ENCODE measurements around the gene TBRG4.

TBRG4 gene

GRCh38 chr7:45107356-45107755 lies 4.1 kb downstream of the TBRG4 start:
- Histone ChIP-seq H3K4me3 (ENCODE audit: low read depth, low read length) (no peak overlapping the region), H3K27me3 (no peaks in the 10 kb centered on the region), H3K4me1 (no peaks in the 10 kb centered on the region), H3K36me3 (peaks cover 74% of the 10 kb centered on the region), H3K9me3 (no peaks in the 10 kb centered on the region)
- DNase-seq: no peak
- TF ChIP-seq CTCF (IDR thresholded peaks at IDR 0.05; ENCODE audit: low read depth, low read length): no peak

GRCh38 chr7:45106820-45107219 lies 4.7 kb downstream of the TBRG4 start:
- H3K4me3 ChIP-seq (ENCODE audit: low read depth, low read length): no peak overlapping the region
- peaks cover 79% of the 10 kb centered on the region for H3K36me3 ChIP-seq
- H3K9me3 ChIP-seq: no peaks in the 10 kb centered on the region
- H3K4me1 ChIP-seq: no peaks in the 10 kb centered on the region
- no peak for TF ChIP-seq CTCF (IDR thresholded peaks at IDR 0.05; ENCODE audit: low read depth, low read length)
- DNase-seq: no peak
- H3K27me3 ChIP-seq: no peaks in the 10 kb centered on the region

- Histone ChIP-seq H3K4me3 (ENCODE audit: low read depth, low read length) (no peak overlapping the region), H3K27me3 (no peaks in the 10 kb centered on the region), H3K36me3 (peaks cover 90% of the 10 kb centered on the region), H3K4me1 (no peaks in the 10 kb centered on the region), H3K9me3 (no peaks in the 10 kb centered on the region)
- no peak for DNase-seq
- no peak for TF ChIP-seq CTCF (IDR thresholded peaks at IDR 0.05; ENCODE audit: low read depth, low read length)
These were observed 5.8 kb downstream of the TBRG4 start for GRCh38 chr7:45105588-45106188.

GRCh38 chr7:45104844-45105587 lies 6.5 kb downstream of the TBRG4 start:
- no peak for DNase-seq
- Histone ChIP-seq H3K4me3 (ENCODE audit: low read depth, low read length) (no peak overlapping the region), H3K4me1 (no peaks in the 10 kb centered on the region), H3K36me3 (peaks cover 97% of the 10 kb centered on the region), H3K9me3 (no peaks in the 10 kb centered on the region), H3K27me3 (no peaks in the 10 kb centered on the region)
- no peak for TF ChIP-seq CTCF (IDR thresholded peaks at IDR 0.05; ENCODE audit: low read depth, low read length)

- TF ChIP-seq CTCF (IDR thresholded peaks at IDR 0.05; ENCODE audit: low read depth, low read length): no peak
- H3K27me3 ChIP-seq: no peaks in the 10 kb centered on the region
These were observed 7.3 kb downstream of the TBRG4 start for GRCh38 chr7:45103958-45104843.

More at GRCh38 chr7:45103958-45104843, 7.3 kb downstream of the TBRG4 start:
- Histone ChIP-seq H3K4me1 (no peaks in the 10 kb centered on the region), H3K4me3 (ENCODE audit: low read depth, low read length) (no peak overlapping the region), H3K36me3 (peaks cover 97% of the 10 kb centered on the region), H3K9me3 (no peaks in the 10 kb centered on the region)
- no peak for DNase-seq

Measured in BE2C (cell line).